Pancreas (tissue), 10 donors: Measurements from ENCODE around the gene MTMR2. TPM values are rescaled to one million over a fixed set of nuclear protein-coding genes. Genes with fewer than 3 reads are reported as not detected.

Experiments
- ATAC-seq, 4 donors: fragments of 200-7000 bp; cut with Tn5 transposase; one replicate each; pipeline versions ENCODE4 v1.8.0 to v1.9.1; 2020; ENCODE audit warnings: mild to moderate bottlenecking in 4 of 4, moderate library complexity in 4 of 4
- DNase-seq, 6 donors: peaks; one replicate each; pipeline ENCODE4 v3.0.0-alpha.2; 2020
- FAIRE-seq: peaks from 2 replicates; lab custom pipeline; 2012; peaks lifted over from hg19 to GRCh38; lab: Jason Lieb, UNC
- H3K27ac ChIP-seq, 4 donors: fragments of 200-600 bp; sonication (generic); 1 replicate in 3 of 4; 2 replicates in 1 of 4; pipeline versions ENCODE4 v1.5.0 to v1.8.0; 2020
- H3K27me3 ChIP-seq, 4 donors: fragments of 200-600 bp; one replicate each; pipeline ENCODE4 v1.8.0; 2021
- H3K36me3 ChIP-seq, 3 donors: fragments of 200-600 bp; sonication (generic) in 1 of 3; one replicate each; pipeline versions ENCODE4 v1.5.0 to v1.8.0; 2020 to 2021
- H3K4me1 ChIP-seq, 3 donors: fragments of 200-600 bp; one replicate each; pipeline ENCODE4 v1.8.0; 2021
- H3K4me3 ChIP-seq, 4 donors: fragments of 200-600 bp; sonication (generic) in 2 of 4; one replicate each; pipeline versions ENCODE4 v1.5.0 to v1.8.0; 2020 to 2021
- H3K9me3 ChIP-seq, 4 donors: fragments of 200-600 bp; one replicate each; pipeline ENCODE4 v1.8.0; 2021
- WGBS, 2 donors: extraction: QIAGEN DNeasy Blood & Tissue Kit; methylation state at CpG; one replicate each; pipeline ENCODE4 v1.1.7; 2013; 5-methylcytosine and 5-hydroxymethylcytosine counted together
- intact Hi-C, 3 donors: fragments of 100-400 bp; cut with DNase I; formaldehyde crosslinking; loops; one replicate each; pipeline versions ENCODE4 v1.11.1 to v1.14.2; 2022
- polyA plus RNA-seq, 2 donors: library from polyadenylated mRNA; stranded (reverse); fragments of 200-250 nt; gene quantifications; one replicate each; pipeline ENCODE4 v1.2.3, GENCODE V29; 2013
- total RNA-seq, 6 donors: library from RNA; stranded (reverse); fragmentation: NEBNext Ultra II Directional in 4 of 6; extraction: Animal tissue kit (Norgen Biotek cat#: 25700) in 4 of 6; gene quantifications; one replicate each; pipeline versions ENCODE4 v1.2.1 to v1.2.4, GENCODE V29; 2021 to 2023
- TF ChIP-seq, protein P1 (sequence below), 4 donors: fragments of 200-600 bp; sonication (generic) in 3 of 4; IDR thresholded peaks; one replicate each; pipeline versions ENCODE4 v1.5.0 to v1.8.0; 2021; ENCODE audit warnings: antibody characterized with exemption in 4 of 4
- donor health status: healthy with polysubstance abuse.
- donor health status: DM: no; HTN: no; CAD: no; lungs with moderate emphysema.
- donor health status: DM: no; HTN: no; CAD: no.
- donor health status: control.
- donor health status: control.
- donor health status: Bipolar disorder and iron deficiency.
- donor health status: DM: yes; HTN: yes; CAD: no.
- donor health status: DM: no; HTN: no; CAD: no.
- donor health status: DM: no; HTN: no; CAD: no.
- donor health status: DM: yes; HTN: yes; CAD: no.

The MTMR2 gene
- total and polyA plus RNA-seq, 8 donors = 5.1 to 14.4 (median 9.8) TPM

DNA sequence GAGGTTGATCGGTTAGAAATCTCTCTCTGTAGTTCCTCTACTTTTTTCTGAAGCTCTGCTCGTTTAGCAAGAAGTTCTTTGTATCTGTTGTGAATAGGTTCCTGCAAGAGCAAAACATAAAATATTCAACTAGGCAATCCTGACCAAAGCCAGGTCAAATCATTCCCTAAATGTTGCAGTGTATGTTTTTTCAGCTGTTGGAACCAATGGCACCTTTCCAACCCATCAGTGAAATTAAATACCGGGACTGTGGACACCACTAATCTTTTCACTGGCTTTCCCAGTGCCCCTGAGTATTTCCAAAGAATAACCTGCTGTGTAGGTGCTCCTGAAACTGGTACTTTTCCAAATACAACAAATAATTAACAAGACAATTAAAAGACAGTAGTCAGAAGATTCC, 88.6 kb downstream of the MTMR2 start:
- no peaks in the 10 kb centered on the region for H3K4me1 ChIP-seq
- FAIRE-seq (no peak), ATAC-seq (no peak), DNase-seq (no peak)
- peaks cover 0 to 17% (median 6%) of the 10 kb centered on the region in 3 donors for H3K36me3 ChIP-seq
- 43 to 60% methylated on average over 3 of the region's 3 CpGs for WGBS, 2 donors
- no peaks in the 10 kb centered on the region for H3K27me3 ChIP-seq
- intact Hi-C loops = no loop called here
- H3K4me3 ChIP-seq = no peak overlapping the region
- no peaks in the 10 kb centered on the region for H3K9me3 ChIP-seq
- no peak overlapping the region for H3K27ac ChIP-seq
- TF ChIP-seq, protein P1, sequence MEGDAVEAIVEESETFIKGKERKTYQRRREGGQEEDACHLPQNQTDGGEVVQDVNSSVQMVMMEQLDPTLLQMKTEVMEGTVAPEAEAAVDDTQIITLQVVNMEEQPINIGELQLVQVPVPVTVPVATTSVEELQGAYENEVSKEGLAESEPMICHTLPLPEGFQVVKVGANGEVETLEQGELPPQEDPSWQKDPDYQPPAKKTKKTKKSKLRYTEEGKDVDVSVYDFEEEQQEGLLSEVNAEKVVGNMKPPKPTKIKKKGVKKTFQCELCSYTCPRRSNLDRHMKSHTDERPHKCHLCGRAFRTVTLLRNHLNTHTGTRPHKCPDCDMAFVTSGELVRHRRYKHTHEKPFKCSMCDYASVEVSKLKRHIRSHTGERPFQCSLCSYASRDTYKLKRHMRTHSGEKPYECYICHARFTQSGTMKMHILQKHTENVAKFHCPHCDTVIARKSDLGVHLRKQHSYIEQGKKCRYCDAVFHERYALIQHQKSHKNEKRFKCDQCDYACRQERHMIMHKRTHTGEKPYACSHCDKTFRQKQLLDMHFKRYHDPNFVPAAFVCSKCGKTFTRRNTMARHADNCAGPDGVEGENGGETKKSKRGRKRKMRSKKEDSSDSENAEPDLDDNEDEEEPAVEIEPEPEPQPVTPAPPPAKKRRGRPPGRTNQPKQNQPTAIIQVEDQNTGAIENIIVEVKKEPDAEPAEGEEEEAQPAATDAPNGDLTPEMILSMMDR (IDR thresholded peaks at IDR 0.05) = no peak

DNA sequence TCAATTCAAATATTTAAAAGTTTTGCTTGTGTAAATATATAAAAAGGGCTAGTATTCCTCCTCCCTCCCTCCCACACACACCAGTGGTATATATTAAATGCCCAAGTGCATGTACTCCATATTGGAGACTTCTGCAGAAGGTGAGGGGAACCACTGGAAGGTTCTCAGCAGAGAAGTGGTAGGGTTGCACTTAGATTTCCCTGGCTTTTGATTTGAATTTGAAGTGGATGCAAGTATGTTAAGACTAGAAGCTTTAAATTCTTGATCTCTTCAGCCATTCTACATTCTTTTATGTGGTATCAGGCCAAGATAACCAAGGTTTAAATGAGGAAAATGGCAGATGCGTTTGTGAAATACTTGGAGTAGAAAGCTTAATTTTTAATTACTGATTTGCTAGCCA, 90.5 kb downstream of the MTMR2 start:
- TF ChIP-seq, protein P1 (IDR thresholded peaks at IDR 0.05) = no peak
- WGBS, 2 donors = 51 to 93% methylated on average over 1 of the region's 1 CpG
- Histone ChIP-seq H3K4me3 (no peak overlapping the region), H3K36me3 (peaks cover 0 to 35% (median 6%) of the 10 kb centered on the region in 3 donors), H3K4me1 (no peaks in the 10 kb centered on the region), H3K9me3 (no peaks in the 10 kb centered on the region), H3K27ac (no peak overlapping the region), H3K27me3 (no peaks in the 10 kb centered on the region)
- no peak for DNase-seq
- no peak for ATAC-seq
- intact Hi-C loops = no loop called here
- FAIRE-seq = no peak

DNA sequence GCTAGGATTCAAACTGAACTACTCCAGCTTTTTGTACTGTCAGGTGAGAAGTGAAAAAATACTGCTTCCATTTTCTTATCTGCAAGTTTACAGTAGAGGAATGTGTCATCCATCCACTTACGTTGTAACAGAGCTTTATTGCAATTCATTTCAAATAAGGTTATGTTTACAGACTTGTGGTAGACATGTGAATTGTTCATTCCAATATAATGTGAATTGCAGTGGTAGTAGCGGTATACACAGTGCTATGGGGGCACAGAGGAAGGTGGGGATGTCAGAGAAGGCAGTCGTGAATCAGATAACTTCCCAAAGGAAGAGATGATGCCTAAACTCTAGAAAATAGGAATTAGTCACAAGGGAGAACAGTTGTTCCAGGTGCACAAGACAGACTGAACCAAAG, 91.1 kb downstream of the MTMR2 start:
- peaks cover 0 to 40% (median 6%) of the 10 kb centered on the region in 3 donors for H3K36me3 ChIP-seq

DNA sequence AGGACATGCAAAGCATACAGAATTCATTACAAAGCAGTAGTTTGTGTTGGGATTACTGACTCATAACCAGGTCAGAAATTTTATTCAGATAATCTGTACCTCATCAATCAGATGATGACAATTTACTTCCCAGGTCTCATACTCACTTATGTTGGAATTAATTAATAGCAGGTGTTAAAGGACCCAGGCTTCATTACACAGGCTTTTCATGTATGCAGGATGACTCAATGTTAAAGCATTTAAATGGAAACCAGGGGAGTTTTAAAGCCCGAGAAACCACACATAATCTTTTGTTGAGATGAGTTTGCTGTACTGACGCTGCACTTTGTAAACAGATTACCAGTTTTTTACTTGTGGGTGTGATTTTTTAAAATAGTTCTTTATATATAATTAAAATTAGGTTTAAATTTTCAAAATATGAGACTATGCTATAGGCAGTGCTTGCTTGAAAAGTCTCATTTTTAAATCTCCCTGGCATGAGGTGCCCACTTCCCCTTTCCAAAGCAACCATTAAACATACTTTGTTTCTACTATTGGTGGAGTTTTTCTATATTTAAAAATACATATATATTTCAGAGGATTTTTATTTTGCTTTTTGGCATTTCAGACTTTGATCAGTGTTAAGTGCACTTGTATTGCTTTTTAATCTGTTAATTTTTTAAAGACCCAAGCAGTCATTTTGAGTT, 92.6 kb downstream of the MTMR2 start:
- H3K4me3 ChIP-seq = no peak overlapping the region
- ATAC-seq = peak; percentile 26 to 70 (median 60)
- FAIRE-seq = no peak
- no peaks in the 10 kb centered on the region for H3K4me1 ChIP-seq
- DNase-seq = no peak
- 58 to 70% methylated on average over 2 of the region's 2 CpGs for WGBS, 2 donors
- TF ChIP-seq, protein P1 (IDR thresholded peaks at IDR 0.05) = no peak
- no peaks in the 10 kb centered on the region for H3K27me3 ChIP-seq
- intact Hi-C loops = no loop called here
- peaks cover 0 to 45% (median 6%) of the 10 kb centered on the region in 3 donors for H3K36me3 ChIP-seq
- no peaks in the 10 kb centered on the region for H3K9me3 ChIP-seq
- peak overlapping the region in 1 of 4 donors; percentile 43 for H3K27ac ChIP-seq

More for the DNA sequence above, 91.1 kb downstream of the MTMR2 start:
- TF ChIP-seq, protein P1 (IDR thresholded peaks at IDR 0.05) = no peak
- no peak for DNase-seq
- H3K4me3 ChIP-seq = no peak overlapping the region
- FAIRE-seq = no peak
- intact Hi-C loops = no loop called here
- no peaks in the 10 kb centered on the region for H3K9me3 ChIP-seq
- no peak for ATAC-seq
- no peaks in the 10 kb centered on the region for H3K27me3 ChIP-seq
- no peaks in the 10 kb centered on the region for H3K4me1 ChIP-seq
- 79 to 82% methylated on average over 3 of the region's 3 CpGs for WGBS, 2 donors
- H3K27ac ChIP-seq = no peak overlapping the region

DNA sequence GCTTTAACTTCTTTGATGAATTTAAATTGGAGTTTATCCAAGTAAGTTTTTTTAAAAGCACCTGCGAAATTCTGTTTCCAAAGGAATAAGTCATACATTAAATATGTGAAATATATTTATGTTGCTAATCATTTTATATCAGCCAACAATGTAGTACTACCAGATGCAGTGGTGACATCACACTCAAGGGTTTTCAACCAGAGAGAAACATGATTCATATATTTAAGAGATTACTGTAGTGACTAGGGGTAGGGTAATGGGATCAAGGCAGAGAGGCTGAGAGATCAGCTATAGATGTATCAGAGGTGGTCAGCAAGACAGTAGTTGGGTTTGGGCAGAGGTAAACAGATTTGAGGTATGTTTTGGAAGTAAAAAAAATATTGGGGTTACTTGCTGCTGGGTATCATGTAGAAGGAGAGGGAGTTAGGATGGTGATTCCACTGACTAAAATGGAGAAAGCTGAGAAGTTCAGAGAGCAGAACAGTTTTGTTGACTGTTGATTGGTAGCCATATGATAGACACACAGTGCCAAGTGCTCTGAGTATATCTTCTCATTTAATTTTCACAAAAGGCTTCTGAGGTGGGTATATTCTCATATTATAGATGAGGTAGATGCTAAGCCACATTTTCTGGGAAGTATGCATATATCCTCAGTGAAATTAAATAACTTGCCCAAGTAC, 94.2 kb downstream of the MTMR2 start:
- no peaks in the 10 kb centered on the region for H3K27me3 ChIP-seq
- no peak overlapping the region for H3K27ac ChIP-seq
- FAIRE-seq (no peak), ATAC-seq (no peak), DNase-seq (no peak)
- WGBS, 2 donors = 88% methylated on average over 1 of the region's 1 CpG
- peaks cover 0 to 45% (median 6%) of the 10 kb centered on the region in 3 donors for H3K36me3 ChIP-seq
- no peaks in the 10 kb centered on the region for H3K9me3 ChIP-seq
- H3K4me3 ChIP-seq = no peak overlapping the region
- no peaks in the 10 kb centered on the region for H3K4me1 ChIP-seq
- intact Hi-C loops = no loop called here
- TF ChIP-seq, protein P1 (IDR thresholded peaks at IDR 0.05) = no peak
